Activated CD8-positive, alpha-beta memory T cell treated with anti-CD3 and anti-CD28 coated beads, Interleukin-2, amount 50 U/mL, for 24 hours (primary cell): ENCODE measurements around the gene PCDHB8.
"Not testable (repeated sequence)": the region's sequence is repeated elsewhere in the genome, so short reads cannot be mapped to it uniquely, and the experiment has no call there.

Experiments
- DNase-seq: peaks from one replicate; pipeline ENCODE4 v3.0.0-alpha.2; 2020; ENCODE audit errors: extremely low read depth

The PCDHB8 gene

GRCh38 chr5:141177577-141178191 lies at the start of gene PCDHB8:
Gene PCDHB8 (plus strand): TSS chr5:141177790. CDS start chr5:141178035, 245 bp downstream.
- not testable (repeated sequence) for DNase-seq

DNA sequence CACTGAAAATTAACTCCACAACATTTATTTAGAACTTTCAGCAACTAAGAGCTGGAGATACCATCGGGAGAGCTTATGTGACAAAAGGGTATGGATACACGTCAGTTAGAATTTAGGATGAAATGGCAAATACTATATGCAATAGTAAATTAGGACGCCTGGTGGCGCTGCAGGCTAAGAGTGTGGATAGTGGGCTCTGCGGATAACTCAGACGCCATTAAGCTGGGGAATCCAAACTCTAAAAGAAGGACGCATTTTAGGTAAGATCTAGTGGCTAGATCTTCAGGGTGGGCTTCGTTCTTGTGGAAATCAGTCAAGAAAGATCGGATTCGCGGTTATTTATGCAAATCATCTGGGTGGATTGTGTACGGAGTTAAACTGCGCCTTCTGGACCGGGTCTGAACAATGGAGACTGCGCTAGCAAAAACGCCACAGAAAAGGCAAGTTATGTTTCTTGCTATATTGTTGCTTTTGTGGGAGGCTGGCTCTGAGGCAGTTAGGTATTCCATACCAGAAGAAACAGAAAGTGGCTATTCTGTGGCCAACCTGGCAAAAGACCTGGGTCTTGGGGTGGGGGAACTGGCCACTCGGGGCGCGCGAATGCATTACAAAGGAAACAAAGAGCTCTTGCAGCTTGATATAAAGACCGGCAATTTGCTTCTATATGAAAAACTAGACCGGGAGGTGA lies 42.4 kb upstream of the PCDHB8 start, which contains the start of gene PCDHB5:
PCDHB5 (plus strand) TSS at position 177 of the 688 bp plus-strand sequence; CDS start at position 406, 229 bp downstream.
- no peak for DNase-seq

DNA sequence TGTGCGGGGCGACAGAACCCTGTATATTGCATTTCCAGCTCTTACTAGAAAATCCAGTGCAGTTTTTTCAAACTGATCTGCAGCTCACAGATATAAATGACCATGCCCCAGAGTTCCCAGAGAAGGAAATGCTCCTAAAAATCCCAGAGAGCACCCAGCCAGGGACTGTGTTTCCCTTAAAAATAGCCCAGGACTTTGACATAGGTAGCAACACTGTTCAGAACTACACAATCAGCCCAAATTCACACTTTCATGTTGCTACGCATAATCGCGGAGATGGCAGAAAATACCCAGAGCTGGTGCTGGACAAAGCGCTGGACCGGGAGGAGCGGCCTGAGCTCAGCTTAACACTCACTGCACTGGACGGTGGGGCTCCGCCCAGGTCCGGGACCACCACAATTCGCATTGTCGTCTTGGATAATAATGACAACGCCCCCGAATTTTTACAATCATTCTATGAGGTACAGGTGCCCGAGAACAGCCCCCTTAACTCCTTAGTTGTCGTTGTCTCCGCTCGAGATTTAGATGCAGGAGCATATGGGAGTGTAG lies 41.8 kb upstream of the PCDHB8 start:
- no peak for DNase-seq

DNA sequence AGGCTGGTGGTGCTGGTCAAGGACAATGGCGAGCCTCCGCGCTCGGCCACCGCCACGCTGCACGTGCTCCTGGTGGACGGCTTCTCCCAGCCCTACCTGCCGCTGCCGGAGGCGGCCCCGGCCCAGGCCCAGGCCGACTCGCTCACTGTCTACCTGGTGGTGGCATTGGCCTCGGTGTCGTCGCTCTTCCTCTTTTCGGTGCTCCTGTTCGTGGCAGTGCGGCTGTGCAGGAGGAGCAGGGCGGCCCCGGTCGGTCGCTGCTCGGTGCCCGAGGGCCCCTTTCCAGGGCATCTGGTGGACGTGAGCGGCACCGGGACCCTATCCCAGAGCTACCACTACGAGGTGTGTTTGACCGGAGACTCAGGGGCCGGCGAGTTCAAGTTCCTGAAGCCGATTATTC lies 40.2 kb upstream of the PCDHB8 start:
- DNase-seq = not testable (repeated sequence)

- no peak for DNase-seq
Measured at GRCh38 chr5:141149812-141150211, 27.8 kb upstream of the PCDHB8 start, which contains the start of gene PCDHB6. Gene PCDHB6 (plus strand): TSS chr5:141150057. CDS start chr5:141150258, 201 bp downstream.

- DNase-seq = no peak
Measured at GRCh38 chr5:141150224-141150992, 27.2 kb upstream of the PCDHB8 start.

GRCh38 chr5:141150993-141151325 lies 26.6 kb upstream of the PCDHB8 start:
- DNase-seq = no peak

DNA sequence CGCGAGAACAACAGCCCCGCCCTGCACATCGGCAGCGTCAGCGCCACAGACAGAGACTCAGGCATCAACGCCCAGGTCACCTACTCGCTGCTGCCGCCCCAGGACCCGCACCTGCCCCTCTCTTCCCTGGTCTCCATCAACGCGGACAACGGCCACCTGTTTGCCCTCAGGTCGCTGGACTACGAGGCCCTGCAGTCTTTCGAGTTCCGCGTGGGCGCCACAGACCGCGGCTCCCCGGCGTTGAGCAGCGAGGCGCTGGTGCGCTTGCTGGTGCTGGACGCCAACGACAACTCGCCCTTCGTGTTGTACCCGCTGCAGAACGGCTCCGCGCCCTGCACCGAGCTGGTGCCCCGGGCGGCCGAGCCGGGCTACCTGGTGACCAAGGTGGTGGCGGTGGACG lies 26.0 kb upstream of the PCDHB8 start:
- DNase-seq = not testable (repeated sequence)

DNA sequence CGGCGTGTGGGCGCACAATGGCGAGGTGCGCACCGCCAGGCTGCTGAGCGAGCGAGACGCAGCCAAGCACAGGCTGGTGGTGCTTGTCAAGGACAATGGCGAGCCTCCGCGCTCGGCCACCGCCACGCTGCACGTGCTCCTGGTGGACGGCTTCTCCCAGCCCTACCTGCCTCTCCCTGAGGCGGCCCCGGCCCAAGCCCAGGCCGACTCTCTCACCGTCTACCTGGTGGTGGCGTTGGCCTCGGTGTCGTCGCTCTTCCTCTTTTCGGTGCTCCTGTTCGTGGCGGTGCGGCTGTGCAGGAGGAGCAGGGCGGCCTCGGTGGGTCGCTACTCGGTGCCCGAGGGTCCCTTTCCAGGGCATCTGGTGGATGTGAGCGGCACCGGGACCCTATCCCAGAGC lies 25.5 kb upstream of the PCDHB8 start:
- not testable (repeated sequence) for DNase-seq

DNA sequence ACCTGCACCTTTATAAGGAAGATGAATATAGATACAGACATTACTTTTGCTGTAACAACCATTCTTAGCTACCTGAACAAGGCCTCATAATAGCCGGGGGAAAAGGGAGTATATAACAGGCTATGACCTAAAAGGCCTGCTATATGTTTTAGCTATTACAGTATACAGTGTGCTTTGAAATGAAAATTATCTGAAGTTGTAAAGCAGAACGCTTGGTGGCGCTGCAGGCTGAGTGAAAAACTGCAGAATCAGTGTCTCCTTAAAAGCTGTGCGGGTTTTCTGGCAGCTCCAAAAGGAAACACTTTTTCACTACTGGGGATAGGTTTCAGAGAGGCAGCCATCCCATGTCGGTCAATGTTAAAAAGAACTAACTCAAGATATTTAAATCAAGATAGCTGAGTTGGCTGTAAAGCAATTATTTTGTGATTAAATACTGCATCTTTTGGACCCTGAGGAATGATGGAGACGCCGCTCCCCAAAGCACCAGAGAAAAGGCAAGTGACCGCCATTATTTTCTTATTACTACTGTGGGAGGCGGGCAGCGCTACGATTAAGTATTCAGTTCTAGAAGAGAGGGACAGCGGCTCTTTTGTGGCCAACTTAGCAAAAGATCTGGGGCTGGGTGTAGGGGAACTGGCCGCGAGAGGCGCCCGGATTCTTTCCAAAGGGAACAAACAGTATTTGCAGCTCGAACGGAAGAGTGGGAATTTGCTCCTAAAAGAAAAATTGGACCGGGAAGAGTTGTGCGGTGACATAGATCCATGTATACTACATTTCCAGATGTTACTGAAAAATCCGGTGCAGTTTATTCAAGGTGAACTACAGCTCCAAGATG lies 21.8 kb upstream of the PCDHB8 start:
- DNase-seq = no peak

DNA sequence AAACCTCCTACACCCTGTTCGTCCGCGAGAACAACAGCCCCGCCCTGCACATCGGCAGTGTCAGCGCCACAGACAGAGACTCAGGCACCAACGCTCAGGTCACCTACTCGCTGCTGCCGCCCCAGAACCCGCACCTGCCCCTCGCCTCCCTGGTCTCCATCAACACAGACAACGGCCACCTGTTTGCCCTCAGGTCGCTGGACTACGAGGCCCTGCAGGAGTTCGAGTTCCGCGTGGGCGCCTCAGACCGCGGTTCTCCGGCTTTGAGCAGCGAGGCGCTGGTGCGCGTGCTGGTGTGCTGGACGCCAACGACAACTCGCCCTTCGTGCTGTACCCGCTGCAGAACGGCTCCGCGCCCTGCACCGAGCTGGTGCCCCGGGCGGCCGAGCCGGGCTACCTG lies 20.2 kb upstream of the PCDHB8 start:
- DNase-seq = not testable (repeated sequence)

GRCh38 chr5:141157901-141158300 lies 19.7 kb upstream of the PCDHB8 start:
- DNase-seq = not testable (repeated sequence)

- DNase-seq = no peak
Measured at GRCh38 chr5:141172381-141173204, 5.0 kb upstream of the PCDHB8 start, which contains the start of gene PCDHB7. Gene PCDHB7 (plus strand): TSS chr5:141172644. CDS start chr5:141172836, 192 bp downstream.

DNA sequence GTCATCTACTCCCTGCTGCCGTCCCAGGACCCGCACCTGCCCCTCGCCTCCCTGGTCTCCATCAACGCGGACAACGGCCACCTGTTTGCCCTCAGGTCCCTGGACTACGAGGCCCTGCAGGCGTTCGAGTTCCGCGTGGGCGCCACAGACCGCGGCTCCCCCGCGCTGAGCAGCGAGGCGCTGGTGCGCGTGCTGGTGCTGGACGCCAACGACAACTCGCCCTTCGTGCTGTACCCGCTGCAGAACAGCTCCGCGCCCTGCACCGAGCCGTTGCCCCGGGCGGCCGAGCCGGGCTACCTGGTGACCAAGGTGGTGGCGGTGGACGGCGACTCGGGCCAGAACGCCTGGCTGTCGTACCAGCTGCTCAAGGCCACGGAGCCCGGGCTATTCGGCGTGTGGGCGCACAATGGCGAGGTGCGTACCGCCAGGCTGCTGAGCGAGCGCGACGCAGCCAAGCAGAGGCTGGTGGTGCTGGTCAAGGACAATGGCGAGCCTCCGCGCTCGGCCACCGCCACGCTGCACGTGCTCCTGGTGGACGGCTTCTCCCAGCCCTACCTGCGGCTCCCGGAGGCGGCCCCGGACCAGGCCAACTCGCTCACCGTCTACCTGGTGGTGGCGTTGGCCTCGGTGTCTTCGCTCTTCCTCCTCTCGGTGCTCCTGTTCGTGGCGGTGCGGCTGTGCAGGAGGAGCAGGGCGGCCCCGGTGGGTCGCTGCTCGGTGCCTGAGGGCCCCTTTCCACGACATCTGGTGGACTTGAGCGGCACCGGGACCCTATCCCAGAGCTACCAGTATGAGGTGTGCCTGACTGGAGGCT lies 3.1 kb upstream of the PCDHB8 start:
- DNase-seq = not testable (repeated sequence)

- DNase-seq = no peak
Measured at GRCh38 chr5:141175933-141176332, 1.7 kb upstream of the PCDHB8 start.

DNA sequence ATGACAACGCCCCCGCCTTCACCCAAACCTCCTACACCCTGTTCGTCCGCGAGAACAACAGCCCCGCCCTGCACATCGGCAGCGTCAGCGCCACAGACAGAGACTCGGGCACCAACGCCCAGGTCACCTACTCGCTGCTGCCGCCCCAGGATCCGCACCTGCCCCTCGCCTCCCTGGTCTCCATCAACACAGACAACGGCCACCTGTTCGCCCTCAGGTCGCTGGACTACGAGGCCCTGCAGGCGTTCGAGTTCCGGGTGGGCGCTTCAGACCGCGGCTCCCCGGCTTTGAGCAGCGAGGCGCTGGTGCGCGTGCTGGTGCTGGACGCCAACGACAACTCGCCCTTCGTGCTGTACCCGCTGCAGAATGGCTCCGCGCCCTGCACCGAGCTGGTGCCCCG lies 1.8 kb downstream of the PCDHB8 start:
- not testable (repeated sequence) for DNase-seq

- not testable (repeated sequence) for DNase-seq
Measured at GRCh38 chr5:141179876-141180275, 2.3 kb downstream of the PCDHB8 start.

- no peak for DNase-seq
Measured at GRCh38 chr5:141180313-141180712, 2.7 kb downstream of the PCDHB8 start.

DNA sequence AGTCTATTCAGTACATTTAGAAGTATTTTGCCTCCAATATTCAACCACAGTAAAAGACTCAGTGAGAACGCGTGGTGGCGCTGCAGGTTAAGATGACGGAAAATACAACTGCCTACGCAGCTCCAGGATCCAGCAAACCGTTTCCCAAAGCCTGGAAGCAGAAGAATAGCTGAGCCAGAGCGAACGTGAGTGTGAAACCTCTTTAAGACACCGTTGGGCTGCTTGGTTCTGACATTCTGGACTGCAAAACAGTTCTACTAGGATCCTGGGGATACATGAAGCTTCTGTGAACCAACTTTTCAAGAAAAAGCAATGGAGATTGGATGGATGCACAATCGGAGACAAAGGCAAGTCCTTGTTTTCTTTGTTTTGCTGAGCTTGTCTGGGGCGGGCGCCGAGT lies 4.7 kb downstream of the PCDHB8 start, which contains the start of gene PCDHB16:
PCDHB16 (plus strand) TSS at position 140 of the 400 bp plus-strand sequence; CDS start at position 313, 173 bp downstream.
- DNase-seq = no peak
